Germinal center (tissue), 1 donor: ENCODE measurements around the gene NEK11.

ENCODE experiments used
- DNase-seq: peaks from one replicate; pipeline ENCODE4 v3.0.0; 2012; ENCODE audit warnings: mixed read lengths, low spot score

Gene NEK11

DNA sequence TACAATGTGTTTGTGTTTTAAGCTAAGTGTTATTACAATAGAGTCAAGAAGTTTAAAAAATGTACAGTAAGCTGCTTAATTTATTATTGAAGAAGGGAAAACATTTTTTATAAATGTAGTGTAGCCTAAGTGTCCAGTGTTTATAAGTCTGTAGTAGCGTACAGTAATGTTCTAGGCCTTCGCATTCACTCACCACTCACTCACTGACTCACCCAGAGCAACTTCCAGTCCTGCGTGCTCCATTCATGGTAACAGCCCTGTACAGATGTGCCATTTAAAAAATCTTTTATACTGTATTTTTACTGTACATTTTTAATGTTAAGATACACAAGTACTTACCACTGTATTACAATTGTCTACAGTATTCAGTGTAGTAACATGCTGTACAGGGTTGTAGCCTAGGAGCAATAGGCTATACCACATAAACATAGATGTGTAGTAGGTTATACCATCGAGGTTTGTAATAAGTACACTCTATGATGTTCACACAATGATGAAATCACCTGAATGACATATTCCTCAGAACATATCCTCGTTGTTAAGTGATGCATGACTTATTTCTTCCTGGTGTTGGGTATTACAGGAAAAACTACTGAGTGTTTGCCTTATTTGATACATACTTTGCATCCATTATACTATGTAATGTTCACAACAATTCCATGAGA, 198.3 kb downstream of the NEK11 start:
- no peak for DNase-seq

DNA sequence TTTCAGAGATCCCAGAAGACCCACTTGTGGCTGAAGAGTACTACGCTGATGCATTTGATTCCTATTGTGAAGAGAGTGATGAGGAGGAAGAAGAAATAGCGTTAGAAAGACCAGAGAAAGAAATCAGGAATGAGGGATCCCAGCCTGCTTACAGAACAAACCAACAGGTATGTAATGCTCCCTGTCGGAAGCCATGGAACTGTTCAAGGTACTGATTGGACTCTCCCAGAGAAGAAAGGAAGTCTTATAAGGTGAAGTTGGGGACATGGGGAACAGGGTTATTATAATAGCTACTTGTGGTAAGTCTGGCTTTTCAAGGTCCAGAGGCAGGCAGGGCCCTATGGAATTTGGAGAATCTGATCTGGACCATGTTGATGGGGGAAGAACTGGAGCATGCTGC, 201.8 kb downstream of the NEK11 start:
- DNase-seq, result no peak

DNA sequence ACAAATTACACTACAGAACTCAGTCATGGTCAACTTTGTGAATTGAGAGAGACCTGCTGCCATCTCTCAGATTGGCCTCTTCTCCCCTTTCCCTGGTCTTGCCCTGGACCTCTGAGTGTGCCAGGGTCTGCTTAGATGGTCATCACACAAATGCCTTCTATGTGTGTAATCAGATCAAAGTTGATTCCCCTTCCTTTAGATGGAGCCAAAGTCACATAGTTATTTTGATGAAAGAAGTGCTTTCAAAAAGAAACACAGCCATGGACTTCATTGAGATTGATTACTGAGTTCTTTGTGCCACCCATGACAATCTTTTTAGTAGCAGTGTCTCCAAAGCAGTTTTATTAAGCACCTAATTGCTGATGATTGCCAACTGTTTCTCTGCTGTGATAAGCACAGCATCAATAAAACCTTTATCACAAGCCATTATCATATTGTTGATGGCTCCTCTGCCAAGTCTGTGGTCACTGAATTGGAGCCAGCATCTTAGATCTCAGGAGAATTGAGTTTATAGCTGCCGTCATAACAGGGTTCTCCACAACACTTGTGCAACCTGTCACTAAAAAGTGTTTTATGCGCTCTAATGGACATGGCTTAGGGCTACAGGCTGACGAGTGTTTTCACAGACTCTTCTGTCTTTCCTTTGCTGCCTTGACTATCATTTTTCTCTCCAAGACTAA, 205.2 kb downstream of the NEK11 start:
- no peak for DNase-seq

DNA sequence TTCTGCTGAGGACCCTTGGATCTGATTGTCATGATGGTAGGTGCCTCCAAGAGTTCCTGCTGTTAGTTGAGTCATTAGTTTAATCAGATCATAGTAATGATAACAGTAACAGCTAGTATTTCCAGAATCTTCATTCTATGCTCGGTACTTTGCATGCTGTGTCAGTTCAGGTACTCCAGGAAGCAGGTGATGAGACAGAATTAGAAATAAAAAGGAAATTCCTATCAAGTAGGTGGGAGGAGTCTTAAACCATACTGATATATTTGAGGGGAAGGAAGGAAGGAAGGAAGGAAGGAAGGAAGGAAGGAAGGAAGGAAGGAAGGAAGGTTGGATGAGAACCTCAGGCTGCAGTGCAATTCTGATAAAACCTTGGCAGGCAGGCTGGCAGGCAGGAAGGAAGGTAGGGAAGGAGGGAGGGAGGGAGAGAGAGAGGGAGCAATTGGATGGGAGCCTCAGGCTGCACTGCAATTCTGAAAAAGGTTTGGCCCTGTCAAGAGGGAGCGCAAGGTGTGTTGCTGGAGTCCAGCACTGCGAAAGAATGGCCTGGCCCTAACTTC, 206.1 kb downstream of the NEK11 start:
- DNase-seq, result no peak

GRCh38 chr3:131233900-131234668, 207.4 kb downstream of the NEK11 start:
- DNase-seq, result no peak

DNA sequence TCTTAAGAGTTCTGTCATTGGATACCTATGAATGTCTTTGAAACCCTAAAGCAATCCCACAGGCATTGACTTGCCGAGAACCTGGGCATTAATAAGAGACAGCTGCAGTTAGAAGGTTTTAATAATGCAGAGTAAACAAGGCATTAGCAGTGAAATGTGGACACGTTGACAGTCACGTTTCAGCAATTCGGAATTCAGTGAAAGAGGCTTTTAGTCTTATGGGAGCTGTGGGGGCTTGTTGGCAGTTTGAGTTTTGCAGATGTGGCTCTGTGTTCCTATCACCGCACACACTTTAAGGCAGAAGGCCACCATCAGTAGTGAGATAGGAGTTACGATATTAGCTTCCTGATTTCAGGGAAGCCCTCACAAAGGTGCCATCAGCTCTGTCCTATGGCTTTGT, 209.7 kb downstream of the NEK11 start:
- no peak for DNase-seq

GRCh38 chr3:131238496-131238895, 211.8 kb downstream of the NEK11 start:
- DNase-seq, result no peak

DNA sequence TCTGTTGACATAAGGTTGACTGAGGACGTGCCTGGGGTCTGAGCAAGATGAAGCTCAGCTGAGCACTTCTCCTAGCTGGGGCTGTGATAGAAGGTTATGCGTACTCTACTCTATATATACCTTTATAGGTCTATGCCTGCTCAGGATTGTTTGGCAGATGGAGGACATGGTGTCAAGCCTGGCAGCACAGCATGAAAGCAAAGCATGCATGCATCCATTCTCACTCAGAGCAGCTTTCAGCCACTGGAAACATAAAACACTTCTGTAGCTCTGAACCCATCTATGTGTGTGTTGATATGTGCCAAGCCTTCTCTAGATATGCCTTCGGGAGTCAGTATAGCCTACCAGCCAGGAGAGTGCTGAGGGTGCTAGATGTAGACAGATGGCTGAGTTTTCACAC, 212.6 kb downstream of the NEK11 start:
- DNase-seq, result no peak

DNA sequence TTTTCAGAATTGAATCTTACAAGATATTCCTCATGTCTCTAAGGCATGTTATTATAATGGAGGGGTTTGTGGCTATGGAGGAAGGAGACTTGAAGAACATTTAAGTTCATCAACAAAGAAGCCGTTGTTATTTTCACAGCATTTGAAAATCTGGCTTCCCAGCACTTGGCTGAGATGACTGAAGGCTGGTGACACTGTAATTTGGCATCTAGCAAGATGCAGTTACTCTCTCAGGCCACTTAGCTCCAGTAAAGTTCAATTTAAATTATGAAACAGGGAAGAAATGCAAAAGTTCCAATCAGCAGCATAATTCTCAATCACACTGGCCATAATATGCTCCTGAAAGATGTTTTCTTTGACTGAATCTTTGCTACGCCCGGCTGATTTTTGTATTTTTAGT, 215.5 kb downstream of the NEK11 start:
- no peak for DNase-seq

- no peak for DNase-seq
These were observed 223.8 kb downstream of the NEK11 start for GRCh38 chr3:131250466-131250865.

DNA sequence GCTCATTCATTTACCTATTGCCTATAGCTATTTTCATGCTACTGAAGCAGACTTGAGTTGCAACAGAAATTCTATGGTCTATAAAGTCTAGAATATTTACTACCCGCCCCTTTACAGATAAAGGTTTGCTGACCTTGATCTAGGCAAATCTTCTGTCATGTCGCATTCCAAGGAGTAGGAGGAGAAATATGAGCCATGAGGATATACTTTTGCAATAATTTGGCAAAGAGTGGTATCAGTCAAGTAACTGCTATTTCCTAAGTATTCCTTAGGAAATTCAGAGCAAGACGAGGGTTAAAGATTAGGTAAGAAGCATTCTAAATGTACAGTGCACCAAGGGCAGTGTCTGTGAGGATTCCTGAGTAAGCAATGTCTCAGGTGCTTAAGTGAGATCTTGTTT, 233.8 kb downstream of the NEK11 start:
- no peak for DNase-seq

DNA sequence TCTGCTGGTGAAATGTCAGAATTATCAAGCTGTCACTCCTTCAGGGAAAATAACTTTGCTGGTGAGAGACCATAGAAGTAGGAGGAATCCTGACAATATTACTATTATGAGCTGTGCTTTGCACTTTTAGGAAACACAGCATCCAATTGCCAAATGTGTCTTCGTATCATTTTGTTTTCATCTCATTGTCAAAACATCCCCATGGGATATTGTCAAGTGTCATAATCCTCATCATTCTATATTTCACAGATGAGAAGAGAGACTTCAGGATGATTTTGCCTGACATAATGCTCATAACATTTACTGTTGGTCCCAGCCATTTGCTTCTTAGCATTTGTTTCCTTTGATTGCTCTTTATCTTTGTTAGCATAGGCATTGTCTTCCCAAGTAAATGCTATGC, 234.4 kb downstream of the NEK11 start:
- DNase-seq, result no peak

DNA sequence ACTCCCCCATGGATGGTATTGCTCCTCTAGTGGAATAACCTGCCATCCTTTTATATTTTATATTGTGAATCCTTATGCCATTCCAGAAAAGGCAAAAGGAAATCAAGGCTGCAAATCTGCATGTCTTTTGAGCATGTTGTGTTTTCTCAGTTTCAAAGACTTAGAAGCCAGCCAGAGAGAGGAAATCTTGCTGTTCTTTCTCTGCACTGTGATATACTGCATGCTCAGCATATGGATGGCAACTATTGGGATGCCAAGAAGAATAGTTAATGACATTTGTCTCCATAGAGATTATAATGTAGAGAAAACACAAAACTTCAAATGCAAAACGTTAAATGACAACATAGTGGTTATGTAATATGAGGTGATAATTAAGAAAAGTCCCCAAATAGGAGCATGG, 248.9 kb downstream of the NEK11 start:
- no peak for DNase-seq

GRCh38 chr3:131277836-131278497, 251.3 kb downstream of the NEK11 start:
- DNase-seq, result no peak

GRCh38 chr3:131279577-131279976, 252.9 kb downstream of the NEK11 start:
- DNase-seq, result no peak

- DNase-seq, result no peak
These were observed 255.7 kb downstream of the NEK11 start for GRCh38 chr3:131282379-131282778.

DNA sequence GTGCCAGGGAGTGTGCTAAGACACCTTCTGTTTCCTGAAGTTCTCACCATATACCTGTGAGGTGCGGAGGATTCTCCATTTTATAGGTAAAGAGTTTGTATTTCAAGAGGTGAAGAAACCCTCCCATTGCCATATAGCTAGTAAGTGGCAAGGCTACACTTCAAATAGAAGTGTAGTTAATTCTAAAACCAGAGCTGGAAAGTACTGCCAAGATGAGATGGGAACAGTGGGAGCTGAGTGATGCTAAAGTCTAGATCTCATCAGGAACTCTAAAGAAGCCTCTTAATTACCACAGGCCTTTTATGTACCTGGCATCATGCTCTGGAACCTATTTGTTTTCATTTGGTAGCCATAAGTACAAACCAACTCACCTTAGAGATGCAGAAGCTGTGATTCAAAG, 256.3 kb downstream of the NEK11 start:
- no peak for DNase-seq

GRCh38 chr3:131283862-131284261, 257.2 kb downstream of the NEK11 start:
- DNase-seq, result no peak

DNA sequence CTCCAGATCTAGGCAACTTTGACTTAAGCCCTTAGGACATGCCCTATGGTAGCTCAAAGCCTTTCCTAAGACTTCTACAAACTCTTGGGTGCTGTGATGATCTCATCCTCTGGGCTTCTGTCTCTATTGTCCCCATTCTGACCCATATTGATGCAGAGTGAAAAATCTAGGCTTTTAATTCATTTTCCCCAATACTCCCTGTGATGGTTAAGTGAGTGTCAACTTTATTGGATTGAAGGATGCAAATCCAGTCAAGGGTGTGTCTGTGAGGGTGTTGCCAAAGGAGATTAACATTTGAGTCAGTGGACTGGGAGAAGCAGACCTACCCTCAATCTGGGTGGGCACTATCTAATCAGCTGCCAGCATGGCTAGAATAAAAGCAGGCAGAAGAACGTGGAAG, 257.6 kb downstream of the NEK11 start:
- no peak for DNase-seq

DNA sequence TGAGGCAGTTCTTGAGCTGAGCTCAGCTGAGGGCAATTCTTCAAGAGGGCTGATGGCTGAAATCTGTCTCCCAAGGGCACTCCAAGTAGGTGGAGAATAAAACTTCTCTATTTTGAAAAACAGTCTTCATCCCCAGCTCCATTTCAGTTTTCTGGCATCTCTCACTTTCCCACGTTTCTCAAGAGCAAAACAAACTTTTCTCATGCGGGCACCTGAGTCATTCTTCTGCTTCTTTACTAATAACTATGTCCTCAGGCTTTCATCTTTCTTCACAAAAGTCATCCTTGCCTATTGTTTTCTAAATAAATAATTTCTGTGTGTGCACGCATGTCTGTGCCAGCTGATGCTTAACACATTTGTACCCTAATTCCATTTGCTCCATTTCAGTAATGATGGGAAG, 258.8 kb downstream of the NEK11 start:
- no peak for DNase-seq

GRCh38 chr3:131299836-131300235, 273.2 kb downstream of the NEK11 start:
- no peak for DNase-seq

DNA sequence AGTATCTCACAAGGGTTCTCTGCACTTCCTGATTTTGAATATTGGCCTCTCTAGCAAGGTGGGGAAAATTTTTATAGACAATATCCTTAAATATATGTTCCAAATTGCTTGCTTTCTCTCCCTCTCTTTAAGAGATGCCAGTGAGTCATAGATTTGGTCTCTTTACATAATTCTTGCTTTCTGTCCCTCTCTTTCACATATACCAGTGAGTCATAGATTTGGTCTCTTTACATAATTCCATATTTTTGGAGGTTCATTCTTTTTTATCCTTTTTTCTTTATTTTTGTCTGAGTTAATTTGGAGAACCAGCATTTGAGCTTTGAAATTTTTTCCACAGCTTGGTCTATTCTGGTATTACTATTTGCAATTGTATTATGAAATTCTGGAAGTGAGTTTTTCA, 277.2 kb downstream of the NEK11 start:
- no peak for DNase-seq
